Lung (tissue), 12 donors: ENCODE results near the gene MRPS17. TPM values are rescaled to one million over a fixed set of nuclear protein-coding genes. Genes with fewer than 3 reads are reported as not detected.

Experiments
- ATAC-seq: fragments of 200-7000 bp; cut with Tn5 transposase; one replicate; pipeline ENCODE4 v1.9.1; 2020; ENCODE audit warnings: moderate number of reproducible peaks; ENCODE audit not compliant: insufficient read depth, low FRiP score
- DNase-seq, 3 donors: peaks; one replicate each; pipeline ENCODE4 v3.0.0-alpha.2; 2013 to 2017
- H3K27ac ChIP-seq, 2 donors: one replicate each; pipeline ENCODE4 v1.5.1; 2013; ENCODE audit warnings: mild to moderate bottlenecking in 2 of 2, moderate library complexity in 2 of 2, control low read depth in 1 of 2, inconsistent platforms in 1 of 2, low read depth in 1 of 2, low read length in 1 of 2
- H3K27me3 ChIP-seq, 3 donors: one replicate each; pipeline ENCODE4 v1.5.1; 2013; ENCODE audit warnings: low read length in 2 of 3; ENCODE audit not compliant: control insufficient read depth in 3 of 3, insufficient read depth in 3 of 3
- H3K36me3 ChIP-seq, 4 donors: one replicate each; pipeline ENCODE4 v1.5.1; 2013; ENCODE audit warnings: low read length in 4 of 4, mild to moderate bottlenecking in 1 of 4, moderate library complexity in 1 of 4; ENCODE audit not compliant: control insufficient read depth in 4 of 4, insufficient read depth in 4 of 4
- H3K4me1 ChIP-seq, 5 donors: one replicate each; pipeline ENCODE4 v1.5.1; 2013; ENCODE audit warnings: low read length in 5 of 5, mild to moderate bottlenecking in 2 of 5, moderate library complexity in 1 of 5; ENCODE audit not compliant: control insufficient read depth in 5 of 5, insufficient read depth in 5 of 5
- H3K4me3 ChIP-seq: one replicate; pipeline ENCODE4 v1.5.1; 2013; ENCODE audit warnings: mild to moderate bottlenecking, control low read depth, moderate library complexity
- H3K9ac ChIP-seq, 2 donors: one replicate each; pipeline ENCODE4 v1.5.1; 2013; ENCODE audit warnings: low read length in 2 of 2, control low read depth in 1 of 2; ENCODE audit not compliant: insufficient read depth in 1 of 2
- H3K9me3 ChIP-seq, 4 donors: one replicate each; pipeline ENCODE4 v1.5.1; 2013; ENCODE audit warnings: low read length in 3 of 4, mild to moderate bottlenecking in 1 of 4, moderate library complexity in 1 of 4; ENCODE audit not compliant: control insufficient read depth in 4 of 4, insufficient read depth in 3 of 4
- WGBS, 2 donors: extraction: QIAGEN DNeasy Blood & Tissue Kit; methylation state at CpG; one replicate each; pipeline ENCODE4 v1.1.7; 2013; 5-methylcytosine and 5-hydroxymethylcytosine counted together
- polyA plus RNA-seq, 2 donors: library from polyadenylated mRNA; stranded (reverse); fragments of 200-250 nt; gene quantifications; one replicate each; pipeline ENCODE4 v1.2.1, GENCODE V29; 2013
- total RNA-seq, 2 donors: library from RNA; depleted of rRNA in 1 of 2; stranded (reverse); fragments of >200 nt in 1 of 2; gene quantifications; one replicate each; pipeline ENCODE4 v1.2.1, GENCODE V29; 2014 to 2021
- TF ChIP-seq, protein P1 (sequence below): IDR thresholded peaks from 2 replicates; pipeline ENCODE4 v1.5.1; 2012; ENCODE audit warnings: mild to moderate bottlenecking; ENCODE audit errors: control extremely low read depth, extremely low read depth
- donor health status: control.
- donor health status: control.
- donor health status: Bipolar disorder and iron deficiency.
- donor health status: healthy.
- donor health status: DM: yes; HTN: yes; CAD: no.

The MRPS17 gene
- total and polyA plus RNA-seq, 4 donors: 6.4 to 14.8 (median 12.6) TPM

DNA sequence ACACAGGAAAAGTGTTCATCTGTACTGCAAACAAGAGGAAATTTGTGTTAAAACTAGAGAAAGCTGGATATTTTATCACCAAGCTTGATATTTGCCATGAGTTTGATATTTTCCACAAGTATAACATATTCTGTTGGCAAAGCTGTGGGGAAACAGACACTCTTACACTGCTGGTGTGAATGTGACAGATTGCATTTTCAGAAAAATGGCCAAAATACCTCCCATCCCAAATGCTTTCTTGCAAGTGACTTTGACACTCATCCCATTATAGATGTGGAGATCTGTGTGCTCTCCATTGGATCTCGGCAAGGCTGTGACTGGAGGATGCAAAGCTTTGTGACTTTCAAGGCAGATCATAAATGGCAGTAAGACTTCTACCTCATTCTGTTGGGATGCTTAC, 33.9 kb upstream of the MRPS17 start:
- Histone ChIP-seq H3K27me3 (no peaks in the 10 kb centered on the region), H3K9me3 (peaks cover 0 to 6% (median 0%) of the 10 kb centered on the region in 4 donors), H3K4me1 (no peaks in the 10 kb centered on the region), H3K36me3 (peaks cover 6 to 26% (median 14%) of the 10 kb centered on the region in 4 donors), H3K27ac (no peak overlapping the region), H3K4me3 (no peak overlapping the region), H3K9ac (no peak overlapping the region)
- ATAC-seq (no peak), DNase-seq (no peak)
- WGBS, 2 donors: 96 to 100% methylated on average over 1 of the region's 1 CpG
- TF ChIP-seq, protein P1, sequence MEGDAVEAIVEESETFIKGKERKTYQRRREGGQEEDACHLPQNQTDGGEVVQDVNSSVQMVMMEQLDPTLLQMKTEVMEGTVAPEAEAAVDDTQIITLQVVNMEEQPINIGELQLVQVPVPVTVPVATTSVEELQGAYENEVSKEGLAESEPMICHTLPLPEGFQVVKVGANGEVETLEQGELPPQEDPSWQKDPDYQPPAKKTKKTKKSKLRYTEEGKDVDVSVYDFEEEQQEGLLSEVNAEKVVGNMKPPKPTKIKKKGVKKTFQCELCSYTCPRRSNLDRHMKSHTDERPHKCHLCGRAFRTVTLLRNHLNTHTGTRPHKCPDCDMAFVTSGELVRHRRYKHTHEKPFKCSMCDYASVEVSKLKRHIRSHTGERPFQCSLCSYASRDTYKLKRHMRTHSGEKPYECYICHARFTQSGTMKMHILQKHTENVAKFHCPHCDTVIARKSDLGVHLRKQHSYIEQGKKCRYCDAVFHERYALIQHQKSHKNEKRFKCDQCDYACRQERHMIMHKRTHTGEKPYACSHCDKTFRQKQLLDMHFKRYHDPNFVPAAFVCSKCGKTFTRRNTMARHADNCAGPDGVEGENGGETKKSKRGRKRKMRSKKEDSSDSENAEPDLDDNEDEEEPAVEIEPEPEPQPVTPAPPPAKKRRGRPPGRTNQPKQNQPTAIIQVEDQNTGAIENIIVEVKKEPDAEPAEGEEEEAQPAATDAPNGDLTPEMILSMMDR: no peak

DNA sequence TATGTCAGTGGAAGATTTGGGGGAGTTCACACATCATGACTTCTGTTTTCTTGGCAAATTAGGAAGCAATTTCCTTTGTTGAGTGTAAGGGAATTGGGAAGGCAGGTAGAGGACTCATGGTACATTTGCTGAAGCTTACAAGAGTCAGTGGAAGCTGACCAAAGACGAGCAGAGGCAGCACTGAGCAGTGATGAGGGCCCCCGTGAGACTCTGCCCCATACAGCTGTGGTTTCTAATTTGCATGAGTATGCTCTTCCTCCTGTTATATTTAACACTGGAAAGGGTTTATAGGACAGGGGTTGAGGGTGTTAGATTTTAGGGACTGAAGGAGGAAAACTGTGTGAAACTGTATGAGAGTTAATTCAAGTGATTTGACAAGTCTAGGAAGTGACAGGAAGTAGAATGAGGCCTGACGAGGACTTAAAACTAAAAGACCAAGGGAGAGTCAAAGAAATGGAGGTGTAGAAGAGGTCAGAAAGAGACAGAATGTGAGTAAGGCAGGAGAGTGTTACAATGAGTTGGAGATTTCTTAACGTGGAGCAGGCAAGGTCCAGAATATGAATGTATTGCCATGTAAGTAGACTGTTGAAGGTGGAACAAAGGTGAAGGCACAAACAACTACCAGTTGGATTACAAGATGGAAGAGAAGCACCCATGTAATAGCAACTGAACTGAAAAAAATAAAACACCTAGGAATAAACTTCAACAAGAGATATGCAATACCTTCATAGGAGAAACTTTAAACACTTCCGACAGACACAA, 23.5 kb upstream of the MRPS17 start:
- TF ChIP-seq, protein P1: no peak
- Histone ChIP-seq H3K36me3 (peaks cover 6 to 17% (median 14%) of the 10 kb centered on the region in 4 donors), H3K9me3 (peaks cover 0 to 2% (median 0%) of the 10 kb centered on the region in 4 donors), H3K27me3 (no peaks in the 10 kb centered on the region), H3K9ac (no peak overlapping the region), H3K27ac (no peak overlapping the region), H3K4me1 (no peaks in the 10 kb centered on the region), H3K4me3 (no peak overlapping the region)
- DNase-seq (no peak), ATAC-seq (no peak)
- WGBS, 2 donors: 92 to 93% methylated on average over 5 of the region's 5 CpGs

GRCh38 chr7:55931421-55932151, 20.1 kb upstream of the MRPS17 start:
- Histone ChIP-seq H3K9ac (no peak overlapping the region), H3K27ac (no peak overlapping the region), H3K4me3 (no peak overlapping the region), H3K9me3 (peaks cover 0 to 18% (median 4%) of the 10 kb centered on the region in 4 donors), H3K4me1 (no peaks in the 10 kb centered on the region), H3K36me3 (peaks cover 1 to 17% (median 5%) of the 10 kb centered on the region in 4 donors), H3K27me3 (no peaks in the 10 kb centered on the region)
- ATAC-seq (no peak), DNase-seq (no peak)
- TF ChIP-seq, protein P1: no peak
- 75 to 83% methylated on average over 5 of the region's 5 CpGs for WGBS, 2 donors
